H1 (cell line): ENCODE measurements around the gene TANC1. TPM values are rescaled to one million over a fixed set of nuclear protein-coding genes. Genes with fewer than 3 reads are reported as not detected.

Experiments used
- SAP30 ChIP-seq: fragments of 300-600 bp; sonication (generic); IDR thresholded peaks from 2 replicates; pipeline ENCODE4 v1.7.1; 2012; ENCODE audit warnings: low read length, moderate library complexity, mild to moderate bottlenecking, inconsistent platforms; ENCODE audit not compliant: insufficient read depth, insufficient replicate concordance
- YY1 ChIP-seq: IDR thresholded peaks from 2 replicates; pipeline ENCODE4 v1.6.1; 2011; ENCODE audit warnings: low read depth, mild to moderate bottlenecking, low read length
- polyA plus RNA-seq, 7 experiments: library from polyadenylated mRNA; depleted of rRNA in 3 of 7; stranded (reverse) in 5 of 7; unstranded in 2 of 7; fragments of >200 nt in 5 of 7; fragments of 200-250 nt in 2 of 7; gene quantifications; 1 replicate in 5 of 7; 2 replicates in 1 of 7; 4 replicates in 1 of 7; pipeline versions ENCODE4 v1.2.1 to v1.2.3, GENCODE V29; 2011 to 2013; ENCODE audit warnings: missing spikeins in 2 of 7, mixed read lengths in 2 of 7
- total RNA-seq: library from RNA; stranded (reverse); fragmentation: NEBNext Ultra II Directional; extraction: Animal tissue kit (Norgen Biotek cat#: 25700); gene quantifications from 2 replicates; pipeline ENCODE4 v1.2.1, GENCODE V29; 2021

The TANC1 gene
- total and polyA plus RNA-seq, 2 of the 8 experiments (the other 6 are each of a cell fraction or from before 2014, with no cell fraction given): 4.1 to 7.6 TPM

DNA sequence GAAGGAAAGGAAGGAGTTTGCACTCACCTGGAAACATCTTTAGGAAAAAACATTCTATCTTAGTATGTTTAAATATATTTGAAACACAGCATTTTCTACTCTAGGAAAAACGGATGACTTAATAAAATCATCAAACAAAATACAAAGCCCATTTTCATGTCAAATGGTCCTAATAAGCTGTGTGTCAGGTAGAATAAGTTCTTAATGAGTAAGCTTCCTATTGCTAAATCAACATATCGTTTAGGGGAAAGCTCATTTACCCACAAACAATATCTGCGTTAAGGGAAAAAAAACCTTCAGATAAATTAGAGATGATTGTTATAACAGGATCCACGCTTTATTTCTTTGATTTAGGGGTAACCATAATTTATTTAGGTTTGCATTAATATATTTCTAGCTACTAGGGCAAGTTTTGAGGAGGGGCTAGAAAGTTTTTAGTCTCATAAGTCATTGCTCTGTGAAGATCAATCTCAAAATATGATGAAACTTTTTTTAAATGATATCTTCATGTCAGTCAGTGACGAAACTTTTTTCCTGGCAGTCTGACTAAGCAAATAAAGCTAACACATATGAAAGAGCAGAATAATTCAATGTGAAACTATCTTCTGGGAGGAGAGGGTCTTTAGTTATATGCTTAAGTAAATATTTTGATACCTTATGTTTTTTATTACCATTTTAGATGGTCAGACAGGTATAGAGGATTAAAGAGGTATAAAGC lies 170.9 kb downstream of the TANC1 start (continued):
- TF ChIP-seq SAP30: no peak
- TF ChIP-seq YY1: no peak
